KOPT-K1 (cell line): ENCODE data around the gene PLEKHG2.

ENCODE experiments used
- H3K27ac ChIP-seq: fragments of 200-600 bp; sonication (generic); 2 replicates; pipeline ENCODE4 v1.5.1; 2016; ENCODE audit warnings: antibody characterized with exemption, mild to moderate bottlenecking, low read depth, low read length; ENCODE audit not compliant: poor library complexity, severe bottlenecking
- H3K36me3 ChIP-seq: fragments of 200-600 bp; sonication (generic); 2 replicates; pipeline ENCODE4 v1.5.1; 2017; ENCODE audit warnings: antibody characterized with exemption, mild to moderate bottlenecking, low read length, moderate library complexity; ENCODE audit not compliant: insufficient read depth
- H3K9me3 ChIP-seq: fragments of 200-600 bp; sonication (generic); 2 replicates; pipeline ENCODE4 v1.5.1; 2017; ENCODE audit warnings: antibody characterized with exemption, low read length, mild to moderate bottlenecking; ENCODE audit not compliant: insufficient read depth, poor library complexity, severe bottlenecking

PLEKHG2 gene

DNA sequence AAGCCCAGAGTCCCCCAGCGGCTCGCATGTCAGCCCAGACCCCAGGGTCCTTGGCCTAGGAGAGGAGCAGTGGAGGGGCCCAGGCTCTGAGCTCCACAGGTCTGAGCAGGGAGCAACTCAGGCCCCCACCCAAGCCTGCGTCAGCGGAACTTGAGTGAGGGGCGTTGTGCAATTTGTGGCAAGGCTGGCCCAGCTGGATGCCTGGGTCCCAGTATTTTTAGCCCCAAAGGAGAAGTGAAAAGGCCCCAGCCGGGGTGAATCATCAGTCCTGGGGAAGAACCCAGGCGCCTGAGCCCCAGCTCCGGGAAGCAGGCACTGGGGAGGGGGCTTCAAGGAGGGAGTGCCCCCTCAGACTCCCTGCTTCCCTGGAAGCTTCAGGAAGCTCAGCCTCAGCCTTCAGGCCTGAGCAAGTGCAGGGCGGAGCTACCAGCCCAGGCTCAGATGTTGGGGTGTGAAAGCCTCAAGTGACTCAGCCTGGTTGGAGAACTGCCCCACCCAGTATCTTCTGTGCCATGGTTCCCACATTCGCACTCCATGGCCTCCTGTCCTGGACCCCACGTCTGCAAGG, 14.1 kb upstream of the PLEKHG2 start:
- peaks cover 24% of the 10 kb centered on the region for H3K36me3 ChIP-seq
- peak overlapping the region; percentile 55 for H3K27ac ChIP-seq
- H3K9me3 ChIP-seq, result no peaks in the 10 kb centered on the region

DNA sequence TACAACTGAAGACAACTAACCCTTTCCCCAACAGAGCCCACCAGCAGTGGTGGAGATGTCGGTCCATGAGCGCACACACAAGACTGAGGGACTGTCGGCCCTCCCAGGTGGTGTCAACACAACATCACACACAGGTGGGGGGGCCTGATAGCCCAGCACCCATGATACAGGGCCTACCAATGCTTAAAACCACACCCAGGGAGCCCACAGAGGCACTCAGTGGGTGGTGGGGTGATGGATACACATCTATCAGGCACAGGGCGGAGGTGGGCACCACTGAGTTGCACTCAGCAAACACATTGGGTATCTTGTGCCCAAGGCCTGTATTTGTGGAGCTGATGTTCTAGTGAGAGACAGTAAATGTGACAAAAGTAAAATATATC, 12.8 kb upstream of the PLEKHG2 start:
- H3K9me3 ChIP-seq, result no peaks in the 10 kb centered on the region
- peaks cover 14% of the 10 kb centered on the region for H3K36me3 ChIP-seq
- no peak overlapping the region for H3K27ac ChIP-seq

DNA sequence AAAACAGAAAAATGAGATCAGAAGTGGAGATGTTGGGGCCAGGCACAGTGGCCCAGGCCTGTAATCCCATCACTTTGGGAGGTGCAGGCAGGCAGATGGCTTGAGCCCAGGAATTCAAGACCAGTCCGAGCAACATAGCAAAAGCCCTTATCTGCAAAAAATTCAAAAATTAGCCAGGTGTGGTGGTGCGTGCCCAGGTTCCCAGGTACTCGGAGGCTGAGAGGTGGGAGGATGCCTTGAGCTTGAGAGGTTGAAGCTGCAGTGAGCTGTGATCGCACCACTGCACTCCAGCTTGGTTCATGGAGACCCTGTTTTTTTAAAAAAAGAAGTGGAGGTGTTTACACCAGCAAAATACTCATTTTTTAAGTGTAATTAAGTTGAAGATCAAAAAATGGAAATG, 12.4 kb upstream of the PLEKHG2 start:
- Histone ChIP-seq H3K9me3 (no peaks in the 10 kb centered on the region), H3K27ac (no peak overlapping the region), H3K36me3 (peaks cover 10% of the 10 kb centered on the region)

DNA sequence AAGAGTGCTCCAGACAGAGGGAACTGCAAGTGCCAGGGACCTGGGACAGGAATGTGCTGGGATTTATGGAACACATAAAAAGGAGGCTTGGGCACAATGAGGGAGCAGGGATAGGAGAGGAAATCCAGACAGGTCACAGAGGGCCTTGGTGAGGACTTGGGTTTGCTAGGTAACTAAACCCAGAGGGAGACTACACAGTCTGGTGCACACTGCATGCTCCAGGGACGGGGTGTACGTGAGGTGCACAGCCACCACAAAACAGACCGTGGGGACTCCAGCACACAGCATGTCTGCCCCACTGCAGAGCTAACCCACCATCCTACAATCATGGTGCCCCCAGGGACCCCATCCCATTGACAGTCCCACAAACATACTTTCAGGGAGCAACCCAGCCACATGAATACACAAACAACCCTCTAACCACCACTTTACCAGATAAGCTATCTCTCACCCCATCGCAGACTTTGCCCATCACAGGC, 11.4 kb upstream of the PLEKHG2 start:
- no peaks in the 10 kb centered on the region for H3K9me3 ChIP-seq
- 0 out of 2 replicates have a peak, but pooled peaks cover 1% of the 10 kb centered on the region for H3K36me3 ChIP-seq
- H3K27ac ChIP-seq, result peak overlapping the region; percentile 71

DNA sequence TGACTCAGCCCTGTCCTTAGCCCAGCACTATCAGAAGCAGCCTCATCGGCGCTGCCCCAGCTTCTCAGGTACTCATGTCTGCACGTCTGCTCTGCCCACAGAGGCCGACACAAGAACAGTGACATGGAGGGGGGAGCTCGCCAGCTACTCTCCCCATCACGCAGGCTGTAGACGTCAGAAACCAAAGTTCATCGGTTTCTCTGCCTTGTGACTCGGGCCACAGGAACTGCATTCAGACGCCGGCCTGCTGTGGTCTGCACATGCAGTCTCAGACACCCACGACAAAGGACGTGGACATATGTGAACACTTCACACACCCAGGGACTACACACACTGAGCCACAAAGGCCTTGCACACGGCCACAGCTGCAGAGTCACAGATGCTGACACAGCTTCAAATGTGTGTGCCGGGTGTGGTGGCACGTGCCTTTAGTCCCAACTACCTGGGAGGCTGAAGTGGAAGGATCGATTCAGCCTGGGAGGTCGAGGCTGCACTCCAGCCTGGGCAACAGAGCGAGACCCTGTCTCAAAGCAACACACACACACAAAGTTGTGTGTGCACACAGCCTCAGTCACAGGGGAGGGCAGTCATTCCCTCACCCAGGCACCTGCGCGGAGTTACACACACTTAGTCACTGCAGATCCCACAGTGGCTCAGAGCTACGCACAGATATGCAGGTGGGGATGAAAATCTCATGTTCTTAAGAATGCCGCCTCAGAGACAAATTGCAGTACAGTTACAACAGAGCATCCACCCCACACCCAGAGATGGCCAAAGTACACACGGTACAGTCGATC, 10.7 kb upstream of the PLEKHG2 start:
- H3K36me3 ChIP-seq, result no peaks in the 10 kb centered on the region
- no peaks in the 10 kb centered on the region for H3K9me3 ChIP-seq
- H3K27ac ChIP-seq, result peak overlapping the region; percentile 71

GRCh38 chr19:39402346-39403300, 9.8 kb upstream of the PLEKHG2 start:
- Histone ChIP-seq H3K27ac (peak overlapping the region; percentile 71), H3K9me3 (no peaks in the 10 kb centered on the region)

GRCh38 chr19:39403331-39404312, 8.8 kb upstream of the PLEKHG2 start:
- H3K9me3 ChIP-seq, result no peaks in the 10 kb centered on the region
- peak overlapping the region; percentile 71 for H3K27ac ChIP-seq
- H3K36me3 ChIP-seq, result peaks cover 11% of the 10 kb centered on the region

More at GRCh38 chr19:39402346-39403300, 9.8 kb upstream of the PLEKHG2 start:
- peaks cover under 1% of the 10 kb centered on the region; the same call in 1 of the 2 replicates for H3K36me3 ChIP-seq

GRCh38 chr19:39405261-39405957, 7.1 kb upstream of the PLEKHG2 start:
- peaks cover 13% of the 10 kb centered on the region for H3K36me3 ChIP-seq
- no peaks in the 10 kb centered on the region for H3K9me3 ChIP-seq
- no peak overlapping the region for H3K27ac ChIP-seq

- Histone ChIP-seq H3K27ac (peak overlapping the region; percentile 98), H3K9me3 (no peaks in the 10 kb centered on the region), H3K36me3 (peaks cover 13% of the 10 kb centered on the region)
Observed at GRCh38 chr19:39405958-39406655, 6.4 kb upstream of the PLEKHG2 start.

DNA sequence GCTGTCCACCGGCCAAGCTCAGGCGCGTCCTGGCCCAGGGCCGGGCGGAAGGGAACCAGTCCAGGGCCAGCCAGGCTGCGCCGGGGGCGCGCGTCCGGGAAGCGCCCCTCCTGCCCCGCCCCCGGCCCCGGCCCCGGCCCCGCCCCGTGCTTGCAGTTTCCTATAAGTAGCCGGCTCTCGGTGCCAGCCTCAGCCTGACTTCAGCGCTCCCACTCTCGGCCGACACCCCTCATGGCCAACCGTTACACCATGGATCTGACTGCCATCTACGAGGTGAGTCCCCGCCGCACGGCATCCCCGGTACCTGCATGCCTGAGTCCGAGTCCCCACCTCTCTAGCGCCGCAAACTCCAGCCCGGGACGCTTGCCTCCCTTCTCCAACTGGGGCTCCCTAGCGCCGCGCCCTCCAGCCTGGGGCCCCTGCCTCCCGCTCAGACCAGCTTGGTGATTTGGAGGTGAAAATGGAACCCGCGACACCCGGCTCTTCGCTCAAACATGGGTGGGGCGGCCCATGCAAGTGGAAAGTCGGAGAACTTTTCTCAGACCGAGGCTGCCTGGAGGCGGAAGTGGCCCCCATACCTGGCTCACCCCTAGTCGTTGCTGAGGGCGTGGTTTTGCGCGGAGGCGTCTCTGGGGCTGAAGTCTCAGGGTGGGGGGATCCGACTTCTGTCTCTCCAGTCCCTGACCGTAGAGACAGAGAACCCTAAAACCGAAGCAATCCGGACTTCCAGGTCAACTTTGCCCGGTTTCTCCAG, 5.6 kb upstream of the PLEKHG2 start, which contains the start of gene ZFP36:
ZFP36 (plus strand) TSS at position 192 of the 754 bp plus-strand sequence; CDS start at position 250, 58 bp downstream.
- Histone ChIP-seq H3K9me3 (no peaks in the 10 kb centered on the region), H3K27ac (peak within 1 kb of the TSS; percentile 98), H3K36me3 (peaks cover 13% of the 10 kb centered on the region)

- Histone ChIP-seq H3K36me3 (peaks cover 13% of the 10 kb centered on the region), H3K27ac (peak overlapping the region; percentile 98), H3K9me3 (no peaks in the 10 kb centered on the region)
Observed at GRCh38 chr19:39407410-39407659, 5.1 kb upstream of the PLEKHG2 start.

DNA sequence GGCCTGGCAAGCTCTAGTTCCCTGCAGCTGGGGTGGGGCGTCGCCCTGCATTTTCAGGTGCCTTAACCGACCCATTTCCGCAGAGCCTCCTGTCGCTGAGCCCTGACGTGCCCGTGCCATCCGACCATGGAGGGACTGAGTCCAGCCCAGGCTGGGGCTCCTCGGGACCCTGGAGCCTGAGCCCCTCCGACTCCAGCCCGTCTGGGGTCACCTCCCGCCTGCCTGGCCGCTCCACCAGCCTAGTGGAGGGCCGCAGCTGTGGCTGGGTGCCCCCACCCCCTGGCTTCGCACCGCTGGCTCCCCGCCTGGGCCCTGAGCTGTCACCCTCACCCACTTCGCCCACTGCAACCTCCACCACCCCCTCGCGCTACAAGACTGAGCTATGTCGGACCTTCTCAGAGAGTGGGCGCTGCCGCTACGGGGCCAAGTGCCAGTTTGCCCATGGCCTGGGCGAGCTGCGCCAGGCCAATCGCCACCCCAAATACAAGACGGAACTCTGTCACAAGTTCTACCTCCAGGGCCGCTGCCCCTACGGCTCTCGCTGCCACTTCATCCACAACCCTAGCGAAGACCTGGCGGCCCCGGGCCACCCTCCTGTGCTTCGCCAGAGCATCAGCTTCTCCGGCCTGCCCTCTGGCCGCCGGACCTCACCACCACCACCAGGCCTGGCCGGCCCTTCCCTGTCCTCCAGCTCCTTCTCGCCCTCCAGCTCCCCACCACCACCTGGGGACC, 4.6 kb upstream of the PLEKHG2 start:
- H3K27ac ChIP-seq, result peak overlapping the region; percentile 98
- H3K9me3 ChIP-seq, result no peaks in the 10 kb centered on the region
- H3K36me3 ChIP-seq, result peaks cover 13% of the 10 kb centered on the region
